Heart left ventricle (tissue), 16 donors: ENCODE results near the gene GAMT. TPM values are rescaled to one million over a fixed set of nuclear protein-coding genes. Genes with fewer than 3 reads are reported as not detected.

Experiments
- ATAC-seq, 4 donors: fragments of 200-7000 bp; cut with Tn5 transposase; one replicate each; pipeline ENCODE4 v1.9.1; 2020 to 2022; ENCODE audit warnings: moderate library complexity in 4 of 4, mild to moderate bottlenecking in 3 of 4, moderate number of reproducible peaks in 1 of 4
- DNase-seq, 5 donors: peaks; one replicate each; pipeline ENCODE4 v3.0.0-alpha.2; 2020
- H3K27ac ChIP-seq, 12 donors: fragments of 200-600 bp; sonication (generic) in 4 of 12; one replicate each; pipeline versions ENCODE4 v1.5.0 to v1.8.0; 2016 to 2022; ENCODE audit warnings: mild to moderate bottlenecking in 2 of 12
- H3K27me3 ChIP-seq, 9 donors: fragments of 200-600 bp; sonication (generic) in 2 of 9; one replicate each; pipeline versions ENCODE4 v1.5.1 to v1.8.0; 2016 to 2022; ENCODE audit warnings: mild to moderate bottlenecking in 3 of 9
- H3K36me3 ChIP-seq, 9 donors: fragments of 200-600 bp; sonication (generic) in 2 of 9; one replicate each; pipeline versions ENCODE4 v1.5.0 to v1.8.0; 2018 to 2022; ENCODE audit warnings: mild to moderate bottlenecking in 2 of 9
- H3K4me1 ChIP-seq, 12 donors: fragments of 200-600 bp; sonication (generic) in 4 of 12; one replicate each; pipeline versions ENCODE4 v1.5.0 to v1.8.0; 2016 to 2022; ENCODE audit warnings: mild to moderate bottlenecking in 3 of 12
- H3K4me3 ChIP-seq, 12 donors: fragments of 200-600 bp; sonication (generic) in 4 of 12; one replicate each; pipeline versions ENCODE4 v1.5.0 to v1.8.0; 2017 to 2022; ENCODE audit warnings: mild to moderate bottlenecking in 9 of 12, moderate library complexity in 4 of 12
- H3K9me3 ChIP-seq, 12 donors: fragments of 200-600 bp; sonication (generic) in 4 of 12; one replicate each; pipeline versions ENCODE4 v1.5.0 to v1.8.0; 2016 to 2022; ENCODE audit warnings: mild to moderate bottlenecking in 1 of 12
- POLR2A ChIP-seq, 2 donors: fragments of 450-650 bp; IDR thresholded peaks; one replicate each; pipeline ENCODE4 v1.6.1; 2017; ENCODE audit warnings: antibody characterized with exemption in 2 of 2, mild to moderate bottlenecking in 2 of 2, moderate library complexity in 2 of 2
- WGBS, 4 donors: extraction: QIAGEN DNeasy Blood & Tissue Kit in 2 of 4; methylation state at CpG; one replicate each; pipeline versions ENCODE4 v1.1.5 to v1.1.7; 2013 to 2018; 5-methylcytosine and 5-hydroxymethylcytosine counted together
- intact Hi-C, 10 donors: fragments of 100-400 bp; cut with DNase I; formaldehyde crosslinking; loops; one replicate each; pipeline versions ENCODE4 v1.11.1 to v1.14.2; 2022
- polyA plus RNA-seq, 2 donors: library from polyadenylated mRNA; stranded (reverse); fragments of 200-250 nt; gene quantifications; one replicate each; pipeline ENCODE4 v1.2.3, GENCODE V29; 2013
- total RNA-seq, 9 donors: library from RNA; depleted of rRNA in 2 of 9; stranded (reverse); fragments of >200 nt in 2 of 9; fragmentation: NEBNext Ultra II Directional in 3 of 9; extraction: Animal tissue kit (Norgen Biotek cat#: 25700) in 3 of 9; gene quantifications; one replicate each; pipeline versions ENCODE4 v1.1.0 to v1.2.4, GENCODE V29; 2016 to 2023
- TF ChIP-seq, protein P1 (sequence below), 12 donors: fragments of 200-600 bp; sonication (generic) in 4 of 12; IDR thresholded peaks; one replicate each; pipeline versions ENCODE4 v1.5.0 to v1.8.0; 2018 to 2022; ENCODE audit warnings: antibody characterized with exemption in 12 of 12, mild to moderate bottlenecking in 5 of 12
- donor health status: ischemic (EF 13 %, LVEDD 7.1; RV severe dilation, severe dysfunction).
- donor health status: healthy with polysubstance abuse.
- donor health status: DM: no; HTN: yes; CAD: no.
- donor health status: DM: no; HTN: no; CAD: no.
- donor health status: ischemic (EF 25% LVEDD 6.9; RV normal size, moderate dysfunction).
- donor health status: ischemic (EF 25% LVEDD 5.7; RV mildly dilated, moderate dysfunction).
- donor health status: healthy.
- donor health status: DM: yes; HTN: yes; CAD: no.
- donor health status: ischemic (EF 35%, LVEDD 5.7; RV mildly dilated, moderate dysfunction).
- donor health status: nonischemic (EF 11% LVEDD 7.7; RV severe dilation, severe dysfunction).
- donor health status: DM: yes; HTN: yes; CAD: no.
- donor health status: PGD.
- donor health status: ischemic (EF 29% LVEDD 5.4; RV normal size, mild dysfunction).
- donor health status: nonischemic (EF 23%, LVEDD 6.1; RV moderate dilation, normal function).

Gene GAMT
- total and polyA plus RNA-seq, 11 donors, result 21.9 to 180 (median 62.5) TPM

GRCh38 chr19:1364070-1364704 is 37.2 kb downstream of the GAMT start:
- Histone ChIP-seq H3K4me3 (no peak overlapping the region), H3K36me3 (peaks cover 0 to 93% (median 75%) of the 10 kb centered on the region in 9 donors), H3K4me1 (peaks cover 0 to 46% (median 17%) of the 10 kb centered on the region in 12 donors), H3K27ac (peak overlapping the region in 1 of 12 donors; percentile 3), H3K27me3 (no peaks in the 10 kb centered on the region), H3K9me3 (no peaks in the 10 kb centered on the region)
- WGBS, 4 donors, result 84 to 89% (median 89%) methylated on average over 15 of the region's 15 CpGs
- ATAC-seq (no peak), DNase-seq (no peak)
- intact Hi-C loops, result no loop called here
- TF ChIP-seq POLR2A (IDR thresholded peaks at IDR 0.05), result no peak
- TF ChIP-seq, protein P1, sequence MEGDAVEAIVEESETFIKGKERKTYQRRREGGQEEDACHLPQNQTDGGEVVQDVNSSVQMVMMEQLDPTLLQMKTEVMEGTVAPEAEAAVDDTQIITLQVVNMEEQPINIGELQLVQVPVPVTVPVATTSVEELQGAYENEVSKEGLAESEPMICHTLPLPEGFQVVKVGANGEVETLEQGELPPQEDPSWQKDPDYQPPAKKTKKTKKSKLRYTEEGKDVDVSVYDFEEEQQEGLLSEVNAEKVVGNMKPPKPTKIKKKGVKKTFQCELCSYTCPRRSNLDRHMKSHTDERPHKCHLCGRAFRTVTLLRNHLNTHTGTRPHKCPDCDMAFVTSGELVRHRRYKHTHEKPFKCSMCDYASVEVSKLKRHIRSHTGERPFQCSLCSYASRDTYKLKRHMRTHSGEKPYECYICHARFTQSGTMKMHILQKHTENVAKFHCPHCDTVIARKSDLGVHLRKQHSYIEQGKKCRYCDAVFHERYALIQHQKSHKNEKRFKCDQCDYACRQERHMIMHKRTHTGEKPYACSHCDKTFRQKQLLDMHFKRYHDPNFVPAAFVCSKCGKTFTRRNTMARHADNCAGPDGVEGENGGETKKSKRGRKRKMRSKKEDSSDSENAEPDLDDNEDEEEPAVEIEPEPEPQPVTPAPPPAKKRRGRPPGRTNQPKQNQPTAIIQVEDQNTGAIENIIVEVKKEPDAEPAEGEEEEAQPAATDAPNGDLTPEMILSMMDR (IDR thresholded peaks at IDR 0.05), result peak in 3 of 12 donors; percentile 9 to 22 (median 16)

DNA sequence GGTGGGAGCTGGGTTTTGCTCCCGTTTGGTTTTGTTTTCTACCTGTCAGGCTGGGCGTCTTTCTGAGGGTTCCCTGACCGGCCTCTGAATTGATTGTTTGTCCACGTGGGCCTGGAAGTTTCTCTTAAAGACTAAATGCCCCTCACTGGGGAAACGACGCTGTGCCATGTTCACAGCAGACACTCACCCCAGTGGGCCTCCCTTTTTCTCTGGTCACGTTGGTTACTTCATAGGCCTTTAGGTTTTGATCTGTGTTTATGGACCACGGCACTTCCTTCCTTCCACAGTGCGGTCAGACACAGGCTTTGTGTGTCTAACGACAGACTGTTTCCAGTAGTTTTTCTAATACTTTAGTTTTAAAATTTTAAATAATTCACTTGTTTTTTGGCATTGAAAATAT is 37.7 kb downstream of the GAMT start:
- intact Hi-C loops, result no loop called here
- no peak for ATAC-seq
- Histone ChIP-seq H3K27me3 (no peaks in the 10 kb centered on the region), H3K4me1 (peaks cover 0 to 46% (median 17%) of the 10 kb centered on the region in 12 donors), H3K27ac (peak overlapping the region in 1 of 12 donors; percentile 3), H3K4me3 (peak overlapping the region in 1 of 12 donors; percentile 9), H3K9me3 (no peaks in the 10 kb centered on the region), H3K36me3 (peaks cover 0 to 94% (median 77%) of the 10 kb centered on the region in 9 donors)
- 81 to 90% (median 86%) methylated on average over 10 of the region's 10 CpGs for WGBS, 4 donors
- DNase-seq, result no peak
- TF ChIP-seq POLR2A (IDR thresholded peaks at IDR 0.05), result no peak
- TF ChIP-seq, protein P1 (IDR thresholded peaks at IDR 0.05), result no peak

DNA sequence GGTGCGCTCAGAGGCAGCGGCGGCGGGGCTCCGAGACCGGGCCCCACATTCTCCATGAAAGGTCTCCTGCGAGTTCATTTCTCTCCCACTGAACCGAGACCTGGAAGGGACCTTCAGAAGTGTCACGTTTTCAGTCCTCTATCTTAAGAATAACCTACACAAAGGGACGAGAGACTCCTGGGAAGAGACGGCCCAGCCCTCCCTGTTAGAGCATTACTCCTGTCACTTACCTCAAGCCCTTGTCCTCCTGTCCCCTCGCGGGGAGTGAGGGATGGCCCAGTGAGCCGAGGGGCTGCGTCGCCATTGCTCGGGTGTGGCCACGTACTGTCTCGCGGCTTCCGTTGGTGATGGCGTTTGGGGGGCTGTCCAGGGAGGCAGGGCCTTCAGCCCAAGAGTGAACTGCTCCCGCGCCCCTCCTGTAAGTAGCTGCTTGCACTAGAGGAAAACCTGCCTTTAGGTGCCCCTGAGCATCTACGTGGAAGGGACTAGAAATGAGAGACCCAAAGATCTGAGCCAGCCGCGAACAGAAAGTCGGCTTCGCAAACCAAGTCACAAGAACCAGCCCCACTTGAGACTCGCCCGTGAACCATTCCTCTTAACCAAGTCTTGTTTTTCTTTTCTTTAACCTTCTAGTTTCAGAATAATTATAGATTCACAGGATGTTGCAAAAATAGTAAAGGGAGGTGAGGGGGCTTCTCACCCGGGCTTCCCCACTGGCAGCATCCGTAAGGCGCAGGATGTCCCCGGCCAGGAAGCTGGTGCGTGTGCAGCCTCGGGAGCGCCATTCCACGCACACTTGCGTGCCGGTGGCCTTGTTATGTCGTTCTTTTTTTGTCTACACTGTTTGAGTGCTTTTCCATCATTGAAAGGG is 38.7 kb downstream of the GAMT start:
- intact Hi-C loops, result no loop called here
- H3K36me3 ChIP-seq, result peaks cover 0 to 94% (median 78%) of the 10 kb centered on the region in 9 donors
- H3K4me1 ChIP-seq, result peaks cover 0 to 44% (median 17%) of the 10 kb centered on the region in 12 donors
- peak overlapping the region in 1 of 12 donors; percentile 48 for H3K4me3 ChIP-seq
- no peaks in the 10 kb centered on the region for H3K9me3 ChIP-seq
- WGBS, 4 donors, result 86 to 93% (median 90%) methylated on average over 40 to 42 of the region's 42 CpGs
- TF ChIP-seq POLR2A (IDR thresholded peaks at IDR 0.05), result no peak
- TF ChIP-seq, protein P1 (IDR thresholded peaks at IDR 0.05), result no peak
- ATAC-seq, result no peak
- H3K27ac ChIP-seq, result peak overlapping the region in 6 of 12 donors; percentile 37 to 86 (median 62)
- DNase-seq, result no peak
- H3K27me3 ChIP-seq, result no peaks in the 10 kb centered on the region
